DND-41 (cell line): ENCODE results near the gene CALM1.

ENCODE experiments used
- CTCF ChIP-seq: IDR thresholded peaks from 2 replicates; pipeline ENCODE4 v1.5.1; 2012; ENCODE audit warnings: borderline replicate concordance, low read length, moderate library complexity, mild to moderate bottlenecking; ENCODE audit not compliant: poor library complexity, severe bottlenecking; ENCODE audit errors: extremely low read depth
- EZH2 ChIP-seq: IDR thresholded peaks from 3 replicates; pipeline ENCODE4 v1.6.1; 2012; ENCODE audit warnings: borderline replicate concordance, low read depth, mild to moderate bottlenecking, moderate library complexity, low read length, inconsistent platforms; ENCODE audit not compliant: severe bottlenecking

GRCh38 chr14:90409209-90409730, 12.4 kb downstream of the CALM1 start:
- TF ChIP-seq CTCF (no peak), EZH2 (no peak)
